WI38 (cell line): Measurements from ENCODE around the gene MAP1S.

ENCODE experiments used
- H3K4me3 ChIP-seq: 2 replicates; pipeline ENCODE4 v1.5.1; 2011; ENCODE audit warnings: low read depth, mild to moderate bottlenecking, control low read depth, low read length
- TF ChIP-seq, protein P1 (sequence below): IDR thresholded peaks from 2 replicates; pipeline ENCODE4 v1.5.1; 2012; ENCODE audit warnings: low read depth, mild to moderate bottlenecking, control low read depth, low read length

Gene MAP1S

GRCh38 chr19:17726964-17727773 is 7.9 kb downstream of the MAP1S start:
- TF ChIP-seq, protein P1, sequence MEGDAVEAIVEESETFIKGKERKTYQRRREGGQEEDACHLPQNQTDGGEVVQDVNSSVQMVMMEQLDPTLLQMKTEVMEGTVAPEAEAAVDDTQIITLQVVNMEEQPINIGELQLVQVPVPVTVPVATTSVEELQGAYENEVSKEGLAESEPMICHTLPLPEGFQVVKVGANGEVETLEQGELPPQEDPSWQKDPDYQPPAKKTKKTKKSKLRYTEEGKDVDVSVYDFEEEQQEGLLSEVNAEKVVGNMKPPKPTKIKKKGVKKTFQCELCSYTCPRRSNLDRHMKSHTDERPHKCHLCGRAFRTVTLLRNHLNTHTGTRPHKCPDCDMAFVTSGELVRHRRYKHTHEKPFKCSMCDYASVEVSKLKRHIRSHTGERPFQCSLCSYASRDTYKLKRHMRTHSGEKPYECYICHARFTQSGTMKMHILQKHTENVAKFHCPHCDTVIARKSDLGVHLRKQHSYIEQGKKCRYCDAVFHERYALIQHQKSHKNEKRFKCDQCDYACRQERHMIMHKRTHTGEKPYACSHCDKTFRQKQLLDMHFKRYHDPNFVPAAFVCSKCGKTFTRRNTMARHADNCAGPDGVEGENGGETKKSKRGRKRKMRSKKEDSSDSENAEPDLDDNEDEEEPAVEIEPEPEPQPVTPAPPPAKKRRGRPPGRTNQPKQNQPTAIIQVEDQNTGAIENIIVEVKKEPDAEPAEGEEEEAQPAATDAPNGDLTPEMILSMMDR = no peak
- H3K4me3 ChIP-seq = no peak overlapping the region

GRCh38 chr19:17727843-17728242 is 8.6 kb downstream of the MAP1S start:
- TF ChIP-seq, protein P1 = no peak

GRCh38 chr19:17733127-17733526 is 13.8 kb downstream of the MAP1S start:
- TF ChIP-seq, protein P1 = no peak
- no peak overlapping the region for H3K4me3 ChIP-seq

More at GRCh38 chr19:17727843-17728242, 8.6 kb downstream of the MAP1S start:
- H3K4me3 ChIP-seq = no peak overlapping the region

- H3K4me3 ChIP-seq = no peak overlapping the region
- TF ChIP-seq, protein P1 = no peak
Measured at GRCh38 chr19:17734146-17734545, 14.9 kb downstream of the MAP1S start.

GRCh38 chr19:17735410-17735809 is 16.1 kb downstream of the MAP1S start:
- TF ChIP-seq, protein P1 = no peak
- no peak overlapping the region for H3K4me3 ChIP-seq

GRCh38 chr19:17737690-17738153 is 18.4 kb downstream of the MAP1S start:
- no peak overlapping the region for H3K4me3 ChIP-seq
- TF ChIP-seq, protein P1 = no peak

- no peak overlapping the region for H3K4me3 ChIP-seq
- TF ChIP-seq, protein P1 = no peak
Measured at GRCh38 chr19:17739121-17739875, 20.0 kb downstream of the MAP1S start.
